Gastrocnemius medialis (tissue), 4 donors: ENCODE measurements around the gene PDE4D.
A peak's percentile ranks its signal among the peaks of the same experiment; 100 is the strongest.

ENCODE experiments used
- POLR2A ChIP-seq, 2 donors: fragments of 450-650 bp; IDR thresholded peaks; one replicate each; pipeline ENCODE4 v1.6.1; 2017; ENCODE audit warnings: antibody characterized with exemption in 2 of 2, mild to moderate bottlenecking in 2 of 2, moderate library complexity in 2 of 2
- TF ChIP-seq, protein P1 (sequence below), 5 experiments: fragments of 450-650 bp in 3 of 5; fragments of 200-600 bp in 2 of 5; sonication (generic) in 2 of 5; IDR thresholded peaks in 4 of 5; conservative IDR thresholded peaks in 1 of 5; 1 replicate in 4 of 5; 2 replicates in 1 of 5; pipeline ENCODE4 v1.5.1; 2016 to 2019; ENCODE audit warnings: antibody characterized with exemption in 5 of 5, mild to moderate bottlenecking in 3 of 5, moderate library complexity in 3 of 5

DNA sequence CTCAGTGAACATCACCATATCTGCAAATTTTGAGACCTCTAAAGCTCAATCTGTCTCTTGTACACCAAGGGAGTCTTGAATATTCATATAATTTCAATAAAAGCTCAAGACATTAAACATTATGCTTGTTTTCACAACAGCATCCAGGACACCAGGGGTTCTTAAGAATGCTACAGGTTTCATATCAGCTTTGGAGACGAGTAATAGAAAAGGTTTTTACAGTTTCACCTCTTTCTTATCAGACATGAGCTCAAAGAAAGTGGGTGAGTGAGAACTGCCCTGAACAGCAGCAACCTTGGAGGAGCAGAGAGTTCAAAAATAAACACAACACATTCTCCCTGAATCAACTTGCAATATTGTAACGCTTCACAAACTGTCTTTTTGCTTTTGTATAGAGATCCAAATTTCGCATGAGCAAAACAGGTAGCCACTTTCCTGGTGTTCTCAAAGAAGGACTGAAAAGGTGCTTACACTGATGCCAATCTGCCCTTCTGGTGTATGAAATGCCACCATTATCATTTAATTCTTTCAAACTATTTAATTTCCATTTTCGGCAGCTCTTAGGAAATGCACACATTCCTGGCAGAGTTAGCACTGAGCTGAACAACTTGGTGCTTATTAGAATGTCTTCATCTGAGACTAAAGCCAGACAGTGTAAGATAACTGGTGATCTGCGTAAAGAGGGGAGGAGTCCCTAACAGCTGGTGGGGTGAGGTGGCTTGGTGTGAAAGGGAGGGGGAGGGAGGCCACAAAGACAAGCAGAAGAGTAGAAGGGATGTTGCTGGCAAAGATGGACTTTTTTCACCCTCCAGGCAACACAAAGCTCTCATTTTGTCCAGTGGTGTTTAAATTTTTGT is 535.3 kb downstream of the PDE4D start:
- TF ChIP-seq, protein P1, sequence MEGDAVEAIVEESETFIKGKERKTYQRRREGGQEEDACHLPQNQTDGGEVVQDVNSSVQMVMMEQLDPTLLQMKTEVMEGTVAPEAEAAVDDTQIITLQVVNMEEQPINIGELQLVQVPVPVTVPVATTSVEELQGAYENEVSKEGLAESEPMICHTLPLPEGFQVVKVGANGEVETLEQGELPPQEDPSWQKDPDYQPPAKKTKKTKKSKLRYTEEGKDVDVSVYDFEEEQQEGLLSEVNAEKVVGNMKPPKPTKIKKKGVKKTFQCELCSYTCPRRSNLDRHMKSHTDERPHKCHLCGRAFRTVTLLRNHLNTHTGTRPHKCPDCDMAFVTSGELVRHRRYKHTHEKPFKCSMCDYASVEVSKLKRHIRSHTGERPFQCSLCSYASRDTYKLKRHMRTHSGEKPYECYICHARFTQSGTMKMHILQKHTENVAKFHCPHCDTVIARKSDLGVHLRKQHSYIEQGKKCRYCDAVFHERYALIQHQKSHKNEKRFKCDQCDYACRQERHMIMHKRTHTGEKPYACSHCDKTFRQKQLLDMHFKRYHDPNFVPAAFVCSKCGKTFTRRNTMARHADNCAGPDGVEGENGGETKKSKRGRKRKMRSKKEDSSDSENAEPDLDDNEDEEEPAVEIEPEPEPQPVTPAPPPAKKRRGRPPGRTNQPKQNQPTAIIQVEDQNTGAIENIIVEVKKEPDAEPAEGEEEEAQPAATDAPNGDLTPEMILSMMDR (IDR thresholded peaks at IDR 0.05 in 4 of 5, conservative IDR thresholded peaks at IDR 0.05 in 1 of 5), result no peak
- peak; percentile 40 to 65 for TF ChIP-seq POLR2A (IDR thresholded peaks at IDR 0.05)
